HepG2 (cell line): ENCODE data around the gene PVRIG. TPM values are rescaled to one million over a fixed set of nuclear protein-coding genes. Genes with fewer than 3 reads are reported as not detected.
"Not testable (repeated sequence)": the region's sequence is repeated elsewhere in the genome, so short reads cannot be mapped to it uniquely, and the experiment has no call there.

Experiments
- ATAC-seq: fragments of 200-7000 bp; cut with Tn5 transposase; 3 replicates; pipeline ENCODE4 v1.9.1; 2020; ENCODE audit warnings: mild to moderate bottlenecking, moderate library complexity
- BruUV-seq: library from RNA; stranded (reverse); fragments of 400-500 nt; replicated peaks from 2 replicates; lab custom pipeline; 2021; lab: Mats Ljungman, UMichigan
- CTCF ChIA-PET: fragments of 300-600 bp; formaldehyde crosslinking; extraction: SDS; loops from one replicate; lab custom pipeline; 2021; ENCODE audit warnings: low total read pairs, inconsistent platforms, low intra/inter-chr PET ratio; lab: Yijun Ruan, JAX
- POLR2A ChIA-PET: fragments of 350-600 bp; sonication (Branson Sonifier 250); formaldehyde crosslinking; loops from one replicate; lab custom pipeline; 2020; ENCODE audit warnings: antibody characterized with exemption, inconsistent platforms; lab: Yijun Ruan, JAX
- DNase-seq: peaks from one replicate; pipeline ENCODE4 v3.0.0-alpha.2; 2015; ENCODE audit warnings: low spot score
- FAIRE-seq: peaks from 3 replicates; lab custom pipeline; 2011; peaks lifted over from hg19 to GRCh38; lab: Jason Lieb, UNC
- H2AFZ ChIP-seq: one replicate; pipeline ENCODE4 v1.6.1; 2011; ENCODE audit warnings: low read length, inconsistent platforms
- H3K27ac ChIP-seq: fragments of 300-600 bp; 3 replicates; pipeline ENCODE4 v1.8.0; 2011; ENCODE audit warnings: mixed run types, mild to moderate bottlenecking, mixed read lengths, low read length, inconsistent platforms; ENCODE audit not compliant: insufficient read depth; ENCODE audit errors: extremely low read length
- H3K27me3 ChIP-seq, 2 experiments: fragments of 200-600 bp in 1 of 2; 2 replicates in 1 of 2; 3 replicates in 1 of 2; pipeline versions ENCODE4 v1.6.0 to v1.8.0; 2011; ENCODE audit warnings: low read length in 2 of 2, mild to moderate bottlenecking in 2 of 2, moderate library complexity in 2 of 2, inconsistent platforms in 1 of 2; ENCODE audit not compliant: insufficient read depth in 2 of 2, control insufficient read depth in 1 of 2
- H3K36me3 ChIP-seq, 2 experiments: fragments of 200-600 bp in 1 of 2; replicated peaks in 1 of 2; 2 replicates in 1 of 2; 3 replicates in 1 of 2; pipeline versions ENCODE4 v1.5.1 to v1.8.0; 2011; ENCODE audit warnings: low read length in 2 of 2, inconsistent platforms in 1 of 2; ENCODE audit not compliant: insufficient read depth in 2 of 2, control insufficient read depth in 1 of 2
- H3K4me1 ChIP-seq: 2 replicates; pipeline ENCODE4 v1.5.1; 2012; ENCODE audit warnings: low read length, inconsistent platforms; ENCODE audit not compliant: insufficient read depth
- H3K4me2 ChIP-seq: 2 replicates; pipeline ENCODE4 v1.6.0; 2011; ENCODE audit warnings: low read depth, low read length, inconsistent platforms
- H3K4me3 ChIP-seq, 3 experiments: fragments of 200-600 bp in 1 of 3; sonication (generic), shearing (Covaris generic) in 1 of 3; replicated peaks in 1 of 3; 2 replicates each; pipeline ENCODE4 v1.5.1; 2011 to 2016; ENCODE audit warnings: low read length in 3 of 3, inconsistent platforms in 2 of 3, low read depth in 2 of 3, mild to moderate bottlenecking in 2 of 3, control low read depth in 1 of 3, mixed read lengths in 1 of 3; ENCODE audit not compliant: insufficient read depth in 1 of 3
- H3K79me2 ChIP-seq: one replicate; pipeline ENCODE4 v1.6.1; 2011; ENCODE audit warnings: low read length, inconsistent platforms; ENCODE audit not compliant: insufficient read depth
- H3K9ac ChIP-seq: 2 replicates; pipeline ENCODE4 v1.6.0; 2011; ENCODE audit warnings: mild to moderate bottlenecking, low read depth, low read length, inconsistent platforms; ENCODE audit not compliant: insufficient read depth
- H3K9me3 ChIP-seq: 2 replicates; pipeline ENCODE4 v1.5.1; 2012; ENCODE audit warnings: mild to moderate bottlenecking, low read length
- H4K20me1 ChIP-seq: 2 replicates; pipeline ENCODE4 v1.6.0; 2011; ENCODE audit warnings: inconsistent platforms, mild to moderate bottlenecking, low read length, moderate library complexity; ENCODE audit not compliant: insufficient read depth
- AGO1 ChIP-seq: fragments of 200-400 bp; formaldehyde crosslinking; IDR thresholded peaks from 2 replicates; pipeline ENCODE4 v1.6.1; 2017; ENCODE audit warnings: mild to moderate bottlenecking, low read depth, low read length, moderate library complexity; ENCODE audit not compliant: poor library complexity, severe bottlenecking
- MXD3 ChIP-seq: IDR thresholded peaks from 2 replicates; pipeline ENCODE4 v1.6.1; 2016; ENCODE audit warnings: mild to moderate bottlenecking, missing biosample characterization, missing genetic modification reagents
- PATZ1 ChIP-seq: sonication (generic); formaldehyde crosslinking; IDR thresholded peaks from 2 replicates; pipeline ENCODE4 v1.4.0; 2020; ENCODE audit warnings: missing genetic modification reagents
- SALL2 ChIP-seq: sonication (generic); formaldehyde crosslinking; IDR thresholded peaks from 2 replicates; pipeline ENCODE4 v1.8.1; 2023; ENCODE audit warnings: mild to moderate bottlenecking, missing genetic modification reagents, inconsistent platforms
- WGBS: methylation state at CpG from one replicate; pipeline ENCODE4 v1.1.6; 2017; ENCODE audit warnings: low lambda C conversion rate; 5-methylcytosine and 5-hydroxymethylcytosine counted together
- in situ Hi-C: cut with HindIII; loops from 2 replicates; pipeline ENCODE4 v1.10.0; 2017; ENCODE audit warnings: low pct_unique_long_range_greater_than_20kb; ENCODE audit not compliant: extremely low pct_ligation_motif_present
- intact Hi-C: fragments of 100-400 bp; cut with micrococcal nuclease; formaldehyde crosslinking; loops from one replicate; pipeline ENCODE4 v1.10.0; 2022; ENCODE audit not compliant: unreplicated experiment
- polyA plus RNA-seq, 8 experiments: library from polyadenylated mRNA; depleted of rRNA in 3 of 8; stranded (reverse) in 7 of 8; unstranded in 1 of 8; fragments of >200 nt; fragmentation: Illumina TruSeq in 4 of 8; extraction: Trizol in 4 of 8; gene quantifications; 2 replicates each; pipeline versions ENCODE4 v1.2.1 to v1.2.3, GENCODE V29; 2011 to 2016; ENCODE audit warnings: low read depth in 4 of 8, missing spikeins in 1 of 8, mixed read lengths in 1 of 8; ENCODE audit not compliant: insufficient read depth in 1 of 8
- total RNA-seq, 5 experiments: library from RNA; depleted of rRNA; stranded (reverse); fragments of >200 nt; fragmentation: Illumina TruSeq; extraction: Trizol; gene quantifications; 2 replicates each; pipeline ENCODE4 v1.2.3, GENCODE V29; 2016; ENCODE audit warnings: low read depth in 1 of 5
- TF ChIP-seq, protein P1 (sequence below): fragments of 450-650 bp; IDR thresholded peaks from 2 replicates; pipeline ENCODE4 v1.6.1; 2017; ENCODE audit warnings: mild to moderate bottlenecking
- TF ChIP-seq, protein P2 (sequence below): sonication (generic); formaldehyde crosslinking; IDR thresholded peaks from 2 replicates; pipeline ENCODE4 v1.8.0; 2022; ENCODE audit warnings: mild to moderate bottlenecking, missing genetic modification reagents, moderate library complexity

The PVRIG gene
- total and polyA plus RNA-seq, 2 of the 13 experiments (the other 11 are each of a cell fraction or from before 2014, with no cell fraction given), result not detected

- TF ChIP-seq PATZ1 (CRISPR knock-in tag), result no peak
- TF ChIP-seq MXD3, result 0 out of 2 replicates have a peak, but pooled peaks have one; percentile 37
- TF ChIP-seq, protein P1, sequence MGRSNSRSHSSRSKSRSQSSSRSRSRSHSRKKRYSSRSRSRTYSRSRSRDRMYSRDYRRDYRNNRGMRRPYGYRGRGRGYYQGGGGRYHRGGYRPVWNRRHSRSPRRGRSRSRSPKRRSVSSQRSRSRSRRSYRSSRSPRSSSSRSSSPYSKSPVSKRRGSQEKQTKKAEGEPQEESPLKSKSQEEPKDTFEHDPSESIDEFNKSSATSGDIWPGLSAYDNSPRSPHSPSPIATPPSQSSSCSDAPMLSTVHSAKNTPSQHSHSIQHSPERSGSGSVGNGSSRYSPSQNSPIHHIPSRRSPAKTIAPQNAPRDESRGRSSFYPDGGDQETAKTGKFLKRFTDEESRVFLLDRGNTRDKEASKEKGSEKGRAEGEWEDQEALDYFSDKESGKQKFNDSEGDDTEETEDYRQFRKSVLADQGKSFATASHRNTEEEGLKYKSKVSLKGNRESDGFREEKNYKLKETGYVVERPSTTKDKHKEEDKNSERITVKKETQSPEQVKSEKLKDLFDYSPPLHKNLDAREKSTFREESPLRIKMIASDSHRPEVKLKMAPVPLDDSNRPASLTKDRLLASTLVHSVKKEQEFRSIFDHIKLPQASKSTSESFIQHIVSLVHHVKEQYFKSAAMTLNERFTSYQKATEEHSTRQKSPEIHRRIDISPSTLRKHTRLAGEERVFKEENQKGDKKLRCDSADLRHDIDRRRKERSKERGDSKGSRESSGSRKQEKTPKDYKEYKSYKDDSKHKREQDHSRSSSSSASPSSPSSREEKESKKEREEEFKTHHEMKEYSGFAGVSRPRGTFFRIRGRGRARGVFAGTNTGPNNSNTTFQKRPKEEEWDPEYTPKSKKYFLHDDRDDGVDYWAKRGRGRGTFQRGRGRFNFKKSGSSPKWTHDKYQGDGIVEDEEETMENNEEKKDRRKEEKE, result no peak
- TF ChIP-seq, protein P2, sequence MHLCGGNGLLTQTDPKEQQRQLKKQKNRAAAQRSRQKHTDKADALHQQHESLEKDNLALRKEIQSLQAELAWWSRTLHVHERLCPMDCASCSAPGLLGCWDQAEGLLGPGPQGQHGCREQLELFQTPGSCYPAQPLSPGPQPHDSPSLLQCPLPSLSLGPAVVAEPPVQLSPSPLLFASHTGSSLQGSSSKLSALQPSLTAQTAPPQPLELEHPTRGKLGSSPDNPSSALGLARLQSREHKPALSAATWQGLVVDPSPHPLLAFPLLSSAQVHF, result no peak
- TF ChIP-seq AGO1, result no peak
- no peak for TF ChIP-seq SALL2 (CRISPR knock-in tag)
Measured at GRCh38 chr7:100177045-100178001, 42.4 kb upstream of the PVRIG start, which contains the start of the genes GPC2 and STAG3 (continued).

DNA sequence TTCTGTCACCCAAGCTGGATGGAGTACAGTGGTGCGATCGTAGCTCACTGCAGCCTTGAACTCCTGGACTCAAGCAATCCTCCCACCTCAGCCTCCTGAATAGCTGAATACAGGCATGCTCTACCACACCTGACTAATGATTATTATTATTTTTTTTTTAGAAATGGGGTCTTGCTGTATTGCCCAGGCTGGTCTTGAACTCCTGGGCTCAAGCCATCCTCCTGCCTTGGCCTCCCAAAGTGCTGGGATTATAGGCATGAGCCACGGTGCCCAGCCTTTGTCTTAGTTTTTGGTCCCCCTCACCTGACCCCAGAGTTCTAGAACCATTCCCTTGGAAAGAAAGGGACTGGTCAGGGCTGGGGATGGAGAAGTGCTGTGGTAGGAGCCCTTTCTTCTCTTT lies 39.7 kb upstream of the PVRIG start:
- H2AFZ ChIP-seq, H3K36me3 ChIP-seq, H3K4me2 ChIP-seq, FAIRE-seq, DNase-seq, H4K20me1 ChIP-seq, BruUV-seq, in situ Hi-C loops, H3K27me3 ChIP-seq, H3K9me3 ChIP-seq, CTCF ChIA-PET, H3K27ac ChIP-seq, H3K4me3 ChIP-seq, ATAC-seq, H3K9ac ChIP-seq, intact Hi-C loops, H3K79me2 ChIP-seq: not testable (repeated sequence)
- H3K4me1 ChIP-seq, result peaks cover 13% of the 10 kb centered on the region
- POLR2A ChIA-PET, result interaction anchor here (0.6 kb wide), 1 partner anchor 11 kb away, joined by 3 read pairs; no protein-coding TSS in a partner anchor
- WGBS, result 66% methylated on average over 3 of the region's 3 CpGs

- intact Hi-C loops, CTCF ChIA-PET, H2AFZ ChIP-seq, H3K79me2 ChIP-seq, H3K4me1 ChIP-seq, H3K4me2 ChIP-seq, BruUV-seq, in situ Hi-C loops, DNase-seq, H4K20me1 ChIP-seq, H3K4me3 ChIP-seq, POLR2A ChIA-PET, ATAC-seq, H3K27ac ChIP-seq, H3K9me3 ChIP-seq, H3K27me3 ChIP-seq, FAIRE-seq, H3K9ac ChIP-seq, H3K36me3 ChIP-seq: not testable (repeated sequence)
- 24% methylated on average over 6 of the region's 6 CpGs for WGBS
Measured at GRCh38 chr7:100182616-100183015, 37.1 kb upstream of the PVRIG start.
